ENCODE data around the gene SLC25A21.
"Not testable (repeated sequence)": the region's sequence is repeated elsewhere in the genome, so short reads cannot be mapped to it uniquely, and the experiment has no call there.

Gene SLC25A21

GRCh38 chr14:37088356-37089215 is 83.8 kb downstream of the SLC25A21 start:
- no peak for DNase-seq (ENCODE audit: low read depth in 3 of 3)

- no peak for DNase-seq (ENCODE audit: low read depth in 3 of 3)
These were observed 84.9 kb downstream of the SLC25A21 start for GRCh38 chr14:37087520-37087919.

- no peak for DNase-seq (ENCODE audit: low read depth in 3 of 3)
These were observed 88.8 kb downstream of the SLC25A21 start for GRCh38 chr14:37083599-37083998.

GRCh38 chr14:37082449-37082848 is 90.0 kb downstream of the SLC25A21 start:
- no peak for DNase-seq (ENCODE audit: low read depth in 3 of 3)

- no peak for DNase-seq (ENCODE audit: low read depth in 3 of 3)
These were observed 90.5 kb downstream of the SLC25A21 start for GRCh38 chr14:37081856-37082255.

GRCh38 chr14:37081218-37081617 is 91.2 kb downstream of the SLC25A21 start:
- DNase-seq (ENCODE audit: low read depth in 3 of 3): no peak

- DNase-seq (ENCODE audit: low read depth in 3 of 3): no peak
These were observed 94.3 kb downstream of the SLC25A21 start for GRCh38 chr14:37078131-37078530.

GRCh38 chr14:37074320-37074719 is 98.1 kb downstream of the SLC25A21 start:
- not testable (repeated sequence) for DNase-seq (ENCODE audit: low read depth in 3 of 3)

- DNase-seq (ENCODE audit: low read depth in 3 of 3): no peak
These were observed 108.8 kb downstream of the SLC25A21 start for GRCh38 chr14:37063467-37064240.

- DNase-seq (ENCODE audit: low read depth in 3 of 3): no peak
These were observed 110.1 kb downstream of the SLC25A21 start for GRCh38 chr14:37062191-37062803.

- DNase-seq (ENCODE audit: low read depth in 3 of 3): no peak
These were observed 110.7 kb downstream of the SLC25A21 start for GRCh38 chr14:37061697-37062096.

- no peak for DNase-seq (ENCODE audit: low read depth in 3 of 3)
These were observed 111.7 kb downstream of the SLC25A21 start for GRCh38 chr14:37060496-37061260.

GRCh38 chr14:37057776-37058175 is 114.6 kb downstream of the SLC25A21 start:
- no peak for DNase-seq (ENCODE audit: low read depth in 3 of 3)

- DNase-seq (ENCODE audit: low read depth in 3 of 3): no peak
These were observed 115.9 kb downstream of the SLC25A21 start for GRCh38 chr14:37056473-37056872.

GRCh38 chr14:37054869-37055268 is 117.5 kb downstream of the SLC25A21 start:
- no peak for DNase-seq (ENCODE audit: low read depth in 3 of 3)

GRCh38 chr14:37054144-37054543 is 118.3 kb downstream of the SLC25A21 start:
- no peak for DNase-seq (ENCODE audit: low read depth in 3 of 3)

- DNase-seq (ENCODE audit: low read depth in 3 of 3): no peak
These were observed 120.7 kb downstream of the SLC25A21 start for GRCh38 chr14:37051680-37052079.

GRCh38 chr14:37051153-37051552 is 121.3 kb downstream of the SLC25A21 start:
- DNase-seq (ENCODE audit: low read depth in 3 of 3): no peak

- DNase-seq (ENCODE audit: low read depth in 3 of 3): no peak
These were observed 123.7 kb downstream of the SLC25A21 start for GRCh38 chr14:37048666-37049071.

- DNase-seq (ENCODE audit: low read depth in 3 of 3): no peak
These were observed 124.4 kb downstream of the SLC25A21 start for GRCh38 chr14:37047996-37048395.

GRCh38 chr14:37047226-37047625 is 125.2 kb downstream of the SLC25A21 start:
- no peak for DNase-seq (ENCODE audit: low read depth in 3 of 3)

GRCh38 chr14:37046815-37047214 is 125.6 kb downstream of the SLC25A21 start:
- no peak for DNase-seq (ENCODE audit: low read depth in 3 of 3)

Measured in stimulated activated CD4-positive, alpha-beta T cell treated with anti-CD3 and anti-CD28 coated beads, TNF-alpha, amount 100 ng/mL, for 4 hours (primary cell).